Activated T-cell treated with anti-CD3 and anti-CD28 coated beads, Interleukin-2, amount 50 U/mL, for 24 hours (primary cell): ENCODE measurements around the gene RBM12.

Experiments used
- DNase-seq: peaks from one replicate; pipeline ENCODE4 v3.0.0-alpha.2; 2020
- H3K27ac Mint-ChIP-seq: 2 replicates; pipeline ENCODE4 v1.8.0; 2020; ENCODE audit warnings: mild to moderate bottlenecking, mixed read lengths
- H3K27me3 Mint-ChIP-seq: 2 replicates; pipeline ENCODE4 v1.8.0; 2020; ENCODE audit warnings: mixed read lengths
- H3K36me3 Mint-ChIP-seq: 2 replicates; pipeline ENCODE4 v1.8.0; 2020; ENCODE audit warnings: low read depth, mixed read lengths
- H3K4me1 Mint-ChIP-seq: 2 replicates; pipeline ENCODE4 v1.8.0; 2020; ENCODE audit warnings: low read depth, mixed read lengths
- H3K4me3 Mint-ChIP-seq: 2 replicates; pipeline ENCODE4 v1.8.0; 2020; ENCODE audit warnings: mild to moderate bottlenecking, moderate library complexity, mixed read lengths
- H3K9me3 Mint-ChIP-seq: 2 replicates; pipeline ENCODE4 v1.8.0; 2020; ENCODE audit warnings: mixed read lengths

The RBM12 gene

DNA sequence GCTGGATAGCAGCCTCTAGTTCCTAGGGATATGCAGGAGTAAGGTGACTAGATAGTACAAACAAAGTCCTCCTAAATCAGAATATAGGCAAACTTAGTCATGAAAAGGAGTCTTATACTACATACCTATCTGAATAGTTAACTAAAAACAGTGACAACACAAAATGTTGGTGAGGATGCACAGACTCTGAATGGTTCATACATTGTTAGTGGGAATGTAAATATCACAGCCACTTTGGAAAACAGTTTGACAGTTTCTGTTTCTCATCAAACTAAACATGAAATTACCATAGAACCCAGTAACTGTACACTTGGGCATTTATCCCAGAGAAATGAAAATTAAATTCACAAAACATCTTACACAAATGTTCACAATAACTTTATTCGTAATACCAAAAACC lies 17.3 kb upstream of the RBM12 start:
- Mint-ChIP-seq H3K9me3 (no peaks in the 10 kb centered on the region), H3K27me3 (no peaks in the 10 kb centered on the region), H3K36me3 (peaks cover 50% of the 10 kb centered on the region), H3K4me3 (no peak overlapping the region), H3K4me1 (no peaks in the 10 kb centered on the region), H3K27ac (no peak overlapping the region)
- no peak for DNase-seq

DNA sequence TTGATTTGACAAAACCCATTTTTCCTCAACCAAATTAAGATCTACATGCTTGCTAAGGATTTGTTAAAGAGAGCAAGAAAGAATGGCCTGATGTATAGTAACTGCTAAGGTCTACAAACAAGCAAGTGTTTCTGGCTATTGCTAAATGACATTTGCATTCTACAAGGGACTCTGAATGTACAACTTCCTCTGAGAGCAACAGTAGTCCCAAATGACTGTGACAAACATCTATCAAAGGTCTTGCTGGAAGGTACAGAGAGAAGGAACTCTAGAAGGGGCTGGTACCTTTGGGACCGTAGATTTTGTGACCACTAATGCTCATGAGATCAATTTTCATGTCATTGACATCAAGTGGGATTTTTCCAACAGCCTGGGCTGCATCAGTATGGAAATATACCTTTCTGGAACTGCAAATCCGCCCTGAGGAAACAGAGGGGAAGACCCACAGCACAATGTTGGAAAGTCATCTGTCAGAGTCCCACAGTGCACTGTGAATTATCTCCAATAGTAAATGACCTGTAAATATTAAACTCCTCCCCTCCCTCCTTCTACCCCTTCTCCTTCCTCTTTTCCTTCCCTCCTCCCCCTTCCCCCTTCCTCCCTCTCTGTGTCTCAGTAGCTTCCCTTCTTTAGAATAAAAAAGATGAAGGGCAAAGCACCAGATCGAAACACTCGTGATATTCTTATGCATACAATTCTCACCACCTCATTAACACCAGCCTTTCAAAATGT lies 15.9 kb upstream of the RBM12 start:
- Mint-ChIP-seq H3K9me3 (no peaks in the 10 kb centered on the region), H3K36me3 (peaks cover 53% of the 10 kb centered on the region), H3K4me3 (no peak overlapping the region), H3K27ac (no peak overlapping the region), H3K27me3 (no peaks in the 10 kb centered on the region), H3K4me1 (no peaks in the 10 kb centered on the region)
- DNase-seq, result no peak

DNA sequence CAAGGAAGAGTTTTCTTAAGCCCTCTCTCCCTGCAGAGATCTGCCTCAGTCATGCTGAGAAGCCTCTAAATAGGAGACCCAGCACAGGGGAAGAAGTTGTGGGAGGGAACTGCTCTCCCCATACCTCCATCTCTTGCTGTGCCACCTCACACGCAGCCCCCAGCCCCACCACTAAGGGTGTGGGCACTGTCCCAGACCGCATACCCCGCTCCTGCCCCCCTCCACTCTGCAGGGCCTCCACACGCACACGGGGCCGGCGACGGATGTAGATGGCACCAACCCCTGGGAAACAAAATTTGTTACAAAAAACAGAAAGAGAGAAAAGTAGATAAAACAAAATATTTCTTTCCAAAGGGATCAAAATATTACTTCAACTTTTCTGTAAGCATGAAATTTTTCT lies 10.2 kb upstream of the RBM12 start:
- no peak overlapping the region for H3K27ac Mint-ChIP-seq
- H3K9me3 Mint-ChIP-seq, result no peaks in the 10 kb centered on the region
- no peak overlapping the region for H3K4me3 Mint-ChIP-seq
- H3K36me3 Mint-ChIP-seq, result peaks cover 70% of the 10 kb centered on the region
- DNase-seq, result no peak
- no peaks in the 10 kb centered on the region for H3K4me1 Mint-ChIP-seq
- no peaks in the 10 kb centered on the region for H3K27me3 Mint-ChIP-seq

DNA sequence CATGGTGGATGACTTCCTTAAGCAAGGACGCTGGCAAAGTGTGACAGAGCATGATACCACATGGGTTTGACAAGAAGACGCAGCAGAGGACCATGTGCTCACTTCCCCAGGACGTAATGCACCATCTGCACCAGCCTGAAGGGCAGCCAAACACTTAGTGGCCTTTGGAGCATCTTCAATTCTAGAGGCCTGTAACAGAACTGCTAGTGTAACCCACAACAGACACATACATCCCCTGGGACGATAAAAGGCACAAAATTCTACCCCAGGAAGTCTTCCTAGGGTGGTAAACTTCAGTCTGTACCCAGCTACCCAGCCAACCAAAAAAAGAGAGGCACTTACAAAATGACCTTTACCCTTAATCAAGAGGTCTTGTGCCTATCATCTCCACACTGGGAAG lies 9.2 kb upstream of the RBM12 start:
- H3K9me3 Mint-ChIP-seq, result no peaks in the 10 kb centered on the region
- H3K27me3 Mint-ChIP-seq, result no peaks in the 10 kb centered on the region
- H3K27ac Mint-ChIP-seq, result no peak overlapping the region
- H3K36me3 Mint-ChIP-seq, result peaks cover 71% of the 10 kb centered on the region
- H3K4me3 Mint-ChIP-seq, result no peak overlapping the region
- H3K4me1 Mint-ChIP-seq, result no peaks in the 10 kb centered on the region
- no peak for DNase-seq

DNA sequence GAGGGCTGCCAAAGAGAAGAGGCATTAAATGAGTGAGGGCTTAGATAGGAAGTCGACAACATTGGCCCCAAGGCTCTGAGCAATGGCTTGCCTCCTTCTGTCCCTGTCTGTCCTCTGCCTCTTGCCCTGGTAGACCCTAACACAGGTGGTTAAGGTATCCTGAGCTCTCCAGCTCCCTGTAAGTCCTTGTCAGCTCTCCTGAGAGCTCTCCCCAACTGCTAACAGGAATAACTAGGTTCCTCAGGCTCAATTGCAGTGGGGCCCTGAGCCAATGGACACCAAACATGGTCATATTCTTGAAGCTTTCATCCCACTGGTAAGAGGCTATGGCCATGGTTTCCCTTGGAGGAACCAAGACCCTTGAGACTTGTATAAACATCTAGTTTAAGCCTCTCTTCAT lies 5.0 kb upstream of the RBM12 start:
- H3K27me3 Mint-ChIP-seq, result no peaks in the 10 kb centered on the region
- no peak for DNase-seq
- H3K27ac Mint-ChIP-seq, result no peak overlapping the region
- no peaks in the 10 kb centered on the region for H3K9me3 Mint-ChIP-seq
- no peak overlapping the region for H3K4me3 Mint-ChIP-seq
- peaks cover 4% of the 10 kb centered on the region for H3K4me1 Mint-ChIP-seq
- H3K36me3 Mint-ChIP-seq, result peaks cover 67% of the 10 kb centered on the region

DNA sequence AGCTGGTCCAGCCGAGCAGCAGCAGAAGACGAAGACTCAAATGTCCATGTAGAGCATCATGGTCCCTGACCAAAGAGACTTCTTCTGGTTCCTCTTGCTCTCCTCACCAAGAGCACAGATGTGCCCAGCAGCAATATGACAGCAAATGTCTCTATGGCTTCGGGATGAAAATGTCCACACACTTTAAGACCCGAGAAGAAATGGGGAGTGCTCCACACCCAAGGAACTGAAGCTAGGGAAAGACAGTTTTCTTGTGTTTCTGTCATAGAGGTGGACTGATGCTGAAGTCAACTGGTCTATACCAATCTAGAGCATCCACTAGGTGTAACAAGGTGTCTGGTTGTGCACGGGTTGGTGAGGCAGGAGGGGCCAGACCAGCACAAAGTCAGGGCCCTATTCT lies 4.5 kb upstream of the RBM12 start:
- Mint-ChIP-seq H3K36me3 (peaks cover 67% of the 10 kb centered on the region), H3K27ac (no peak overlapping the region)

DNA sequence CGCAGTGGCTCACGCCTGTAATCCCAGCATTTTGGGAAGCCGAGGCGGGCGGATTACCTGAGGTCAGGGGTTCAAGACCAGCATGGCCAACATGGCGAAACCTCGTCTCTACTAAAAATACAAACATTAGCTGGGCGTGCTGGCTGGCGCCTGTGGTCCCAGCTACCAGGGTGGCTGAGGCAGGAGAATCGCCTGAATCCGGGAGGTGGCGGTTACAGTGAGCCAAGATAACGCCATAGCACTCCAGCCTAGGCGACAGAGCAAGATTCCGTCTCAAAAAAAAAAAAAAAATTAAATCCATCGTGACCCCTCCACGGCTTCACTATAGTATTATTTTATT lies 1.2 kb upstream of the RBM12 start:
- H3K4me1 Mint-ChIP-seq, result peaks cover 23% of the 10 kb centered on the region

More for the DNA sequence above, 4.5 kb upstream of the RBM12 start:
- Mint-ChIP-seq H3K4me3 (no peak overlapping the region), H3K9me3 (no peaks in the 10 kb centered on the region), H3K27me3 (no peaks in the 10 kb centered on the region), H3K4me1 (peaks cover 4% of the 10 kb centered on the region)
- no peak for DNase-seq

DNA sequence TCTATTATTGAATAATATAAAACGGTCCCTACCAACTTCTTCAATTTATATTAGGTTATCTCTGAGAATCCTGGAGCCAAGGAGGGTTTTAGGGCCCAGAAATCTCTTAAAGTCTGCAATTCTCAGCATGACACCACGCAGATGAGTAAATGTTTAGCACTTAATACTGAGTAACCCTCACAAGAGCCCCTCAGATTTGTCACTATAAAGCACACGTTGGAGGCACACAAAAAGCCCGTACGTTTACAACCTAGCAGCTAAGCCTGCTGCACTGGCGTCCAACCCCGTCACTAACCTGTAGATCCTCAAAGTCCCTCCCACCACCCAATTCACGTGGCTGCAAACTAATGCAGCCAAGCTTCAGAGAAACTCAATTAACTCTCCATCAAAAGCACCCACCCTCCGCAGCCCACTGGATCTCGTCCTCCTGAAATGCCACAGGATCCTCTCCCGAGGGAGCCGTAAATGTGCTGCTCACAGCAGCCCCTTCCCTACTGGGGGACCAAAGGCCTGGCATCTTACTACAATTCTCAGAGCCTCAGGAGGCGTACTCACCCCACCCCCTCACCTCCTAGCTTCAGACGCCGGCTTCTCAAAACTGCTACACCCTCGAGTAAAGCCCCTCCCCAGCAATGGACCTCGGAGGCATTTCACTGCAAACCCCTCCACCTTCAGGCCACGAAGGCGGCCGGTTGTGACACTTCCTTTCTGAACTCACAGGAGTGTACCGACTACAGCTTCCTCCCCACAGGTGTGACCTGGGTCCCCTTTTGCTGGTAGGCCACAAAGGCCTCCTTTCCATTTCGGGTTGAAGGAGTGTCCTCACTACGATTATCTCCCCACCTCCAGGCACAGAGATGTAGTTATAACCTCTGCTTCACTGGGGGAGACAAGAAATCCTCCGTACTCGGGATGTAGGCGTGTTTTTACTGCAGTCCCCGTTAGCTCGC lies 909 bp downstream of the RBM12 start:
- Mint-ChIP-seq H3K9me3 (no peaks in the 10 kb centered on the region), H3K4me3 (peak overlapping the region; percentile 96), H3K27ac (peak overlapping the region; percentile 95), H3K36me3 (peaks cover 65% of the 10 kb centered on the region), H3K4me1 (peaks cover 43% of the 10 kb centered on the region), H3K27me3 (no peaks in the 10 kb centered on the region)
- DNase-seq, result peak; percentile 74

More for the DNA sequence above, 1.2 kb upstream of the RBM12 start:
- DNase-seq, result no peak
- Mint-ChIP-seq H3K9me3 (no peaks in the 10 kb centered on the region), H3K36me3 (peaks cover 72% of the 10 kb centered on the region), H3K27me3 (no peaks in the 10 kb centered on the region), H3K4me3 (peak overlapping the region; percentile 34), H3K27ac (peak overlapping the region; percentile 73)

DNA sequence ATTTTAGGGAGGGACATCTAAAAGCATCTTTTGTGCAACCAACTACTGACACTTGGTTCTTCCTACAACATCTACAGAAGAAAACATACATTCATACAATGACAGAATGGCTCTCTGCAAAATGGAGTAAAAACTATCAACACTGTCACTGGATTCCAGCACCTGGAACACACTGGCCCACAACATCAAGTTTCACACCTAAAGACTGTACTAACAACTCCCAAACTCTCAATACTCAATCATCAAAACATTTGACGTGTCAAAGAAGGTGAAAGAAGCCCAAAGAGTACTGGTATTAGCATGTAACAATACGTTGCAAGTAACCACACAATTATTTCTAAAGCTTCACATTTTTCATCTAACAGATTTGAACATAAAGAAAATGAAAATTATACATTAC lies 2.1 kb downstream of the RBM12 start:
- H3K36me3 Mint-ChIP-seq, result peaks cover 63% of the 10 kb centered on the region

DNA sequence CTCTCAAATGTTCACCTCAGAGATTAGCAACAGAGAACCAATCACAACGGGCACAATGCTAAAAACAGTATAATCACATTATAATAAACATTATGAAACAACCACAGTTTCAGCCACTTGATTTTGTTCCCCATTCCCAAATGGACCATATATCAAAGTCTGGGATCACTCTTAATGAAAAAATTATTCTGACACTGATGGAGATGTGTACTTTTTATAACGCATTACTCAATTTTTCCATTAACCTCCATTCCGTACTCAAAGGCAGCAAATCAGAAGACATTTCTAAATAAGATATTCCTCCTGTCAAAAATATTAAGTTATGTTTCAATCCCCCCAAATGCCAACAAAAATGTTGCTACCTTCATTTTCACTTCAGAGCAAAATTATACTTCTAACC lies 2.8 kb downstream of the RBM12 start:
- Mint-ChIP-seq H3K27me3 (no peaks in the 10 kb centered on the region), H3K36me3 (peaks cover 66% of the 10 kb centered on the region), H3K9me3 (no peaks in the 10 kb centered on the region), H3K27ac (peak overlapping the region; percentile 95), H3K4me3 (peak overlapping the region; percentile 96), H3K4me1 (peaks cover 57% of the 10 kb centered on the region)
- no peak for DNase-seq

More for the DNA sequence above, 2.1 kb downstream of the RBM12 start:
- peaks cover 51% of the 10 kb centered on the region for H3K4me1 Mint-ChIP-seq
- peak overlapping the region; percentile 95 for H3K27ac Mint-ChIP-seq
- no peaks in the 10 kb centered on the region for H3K27me3 Mint-ChIP-seq
- H3K4me3 Mint-ChIP-seq, result peak overlapping the region; percentile 96
- DNase-seq, result no peak
- no peaks in the 10 kb centered on the region for H3K9me3 Mint-ChIP-seq

DNA sequence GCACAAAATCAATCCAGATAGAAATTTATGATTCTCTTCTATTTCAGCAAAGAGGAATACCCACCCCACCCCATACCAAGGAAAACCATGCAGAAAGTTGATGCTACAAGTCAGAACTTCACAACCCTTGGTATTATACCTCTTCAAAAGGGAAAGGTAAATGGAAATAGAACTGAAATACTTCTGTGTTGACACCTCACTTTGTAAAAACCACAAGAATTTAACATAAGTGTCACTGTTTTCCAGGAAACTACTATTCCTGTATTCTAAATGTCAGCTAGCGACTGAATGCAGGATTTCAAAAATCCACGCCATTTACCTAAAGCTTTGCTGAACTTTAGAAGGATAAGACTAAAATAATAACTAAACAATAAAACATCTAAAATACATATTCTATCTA lies 3.6 kb downstream of the RBM12 start:
- H3K36me3 Mint-ChIP-seq, result peaks cover 75% of the 10 kb centered on the region
- H3K9me3 Mint-ChIP-seq, result no peaks in the 10 kb centered on the region
- peak overlapping the region; percentile 95 for H3K27ac Mint-ChIP-seq
- DNase-seq, result no peak
- H3K27me3 Mint-ChIP-seq, result no peaks in the 10 kb centered on the region
- peak overlapping the region; percentile 96 for H3K4me3 Mint-ChIP-seq
- H3K4me1 Mint-ChIP-seq, result peaks cover 65% of the 10 kb centered on the region

DNA sequence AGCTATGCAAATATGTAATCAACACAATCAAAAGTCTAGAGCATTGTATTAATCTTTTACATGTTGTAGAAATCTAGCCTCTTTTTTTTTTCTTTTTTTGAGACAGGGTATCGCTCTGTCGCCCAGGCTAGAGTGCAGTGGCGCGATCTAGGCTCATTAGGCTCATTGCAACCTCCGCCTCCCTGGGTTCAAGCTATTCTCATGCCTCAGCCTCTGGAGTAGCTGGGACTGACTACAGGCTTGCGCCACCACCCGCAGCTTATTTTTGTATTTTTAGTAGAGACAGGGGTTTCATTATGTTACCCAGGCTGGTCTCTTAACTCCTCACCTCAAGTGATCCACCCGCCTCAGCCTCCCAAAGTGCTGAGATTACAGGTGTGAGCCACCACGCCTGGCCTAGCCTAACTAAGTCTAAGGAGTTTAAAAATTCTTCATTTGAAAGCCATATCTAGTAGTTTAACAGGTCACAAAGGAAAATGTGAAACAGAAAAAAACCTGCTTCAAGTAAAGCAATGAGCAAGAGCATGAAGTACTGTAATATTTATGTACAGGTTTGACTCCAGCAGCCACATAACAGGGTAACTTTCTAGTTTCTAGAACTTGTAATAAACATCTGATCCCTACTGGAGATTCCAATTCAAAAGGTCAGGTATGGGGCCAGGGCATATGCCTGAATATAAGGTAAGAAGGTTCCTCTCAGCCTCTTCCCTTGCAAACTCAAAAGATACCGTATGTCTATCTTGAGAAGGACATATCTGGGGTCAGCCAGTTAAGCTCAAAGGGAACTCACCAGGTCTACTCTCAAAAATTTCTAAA lies 4.4 kb downstream of the RBM12 start:
- DNase-seq, result peak; percentile 59
- peaks cover 68% of the 10 kb centered on the region for H3K4me1 Mint-ChIP-seq
- no peaks in the 10 kb centered on the region for H3K27me3 Mint-ChIP-seq
- H3K4me3 Mint-ChIP-seq, result peak overlapping the region; percentile 96
- no peaks in the 10 kb centered on the region for H3K9me3 Mint-ChIP-seq
- peaks cover 75% of the 10 kb centered on the region for H3K36me3 Mint-ChIP-seq
- H3K27ac Mint-ChIP-seq, result peak overlapping the region; percentile 95

DNA sequence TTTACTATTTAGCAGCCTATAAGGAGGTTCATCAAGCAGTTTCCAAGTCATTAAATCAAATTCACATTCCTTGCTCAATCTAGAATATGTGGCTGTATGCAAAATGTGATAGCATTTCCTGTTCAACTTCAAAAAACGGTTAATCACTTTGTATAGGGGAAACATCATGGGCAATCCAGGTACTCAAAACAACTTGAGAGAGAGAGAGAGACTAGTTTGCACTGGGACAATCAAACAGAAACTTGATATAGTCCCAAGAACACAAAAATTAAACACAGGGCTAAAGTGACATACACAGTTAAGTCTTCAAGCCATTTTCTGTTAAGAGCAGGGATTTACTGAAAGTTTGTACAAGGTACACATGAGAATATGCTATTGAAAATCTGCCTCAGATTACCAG lies 7.4 kb downstream of the RBM12 start:
- no peak for DNase-seq
- Mint-ChIP-seq H3K4me1 (peaks cover 59% of the 10 kb centered on the region), H3K27ac (peak overlapping the region; percentile 84)

DNA sequence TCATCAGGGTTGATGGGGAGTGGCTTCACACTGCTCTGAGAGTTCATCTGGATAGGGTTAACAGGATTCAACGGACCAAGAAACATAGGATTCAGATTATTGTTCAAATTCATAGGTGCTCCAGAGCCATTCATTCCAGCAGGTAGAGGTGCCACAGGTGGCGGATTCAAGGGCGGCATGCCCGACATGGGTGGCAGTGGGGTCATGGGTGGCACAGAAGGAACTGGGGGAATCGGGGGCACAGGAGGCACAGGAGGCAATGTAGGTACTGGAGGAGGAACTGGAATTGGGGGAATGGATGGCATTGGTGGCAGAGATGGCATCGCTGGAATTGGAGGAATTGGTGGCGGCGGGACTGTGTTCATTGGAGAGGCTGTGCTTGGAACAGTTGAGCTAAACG lies 10.3 kb downstream of the RBM12 start:
- peaks cover 61% of the 10 kb centered on the region for H3K4me1 Mint-ChIP-seq
- no peak overlapping the region for H3K4me3 Mint-ChIP-seq
- no peaks in the 10 kb centered on the region for H3K27me3 Mint-ChIP-seq
- peaks cover 59% of the 10 kb centered on the region for H3K36me3 Mint-ChIP-seq
- DNase-seq, result no peak
- H3K27ac Mint-ChIP-seq, result no peak overlapping the region
- H3K9me3 Mint-ChIP-seq, result no peaks in the 10 kb centered on the region

More for the DNA sequence above, 7.4 kb downstream of the RBM12 start:
- no peaks in the 10 kb centered on the region for H3K9me3 Mint-ChIP-seq
- no peaks in the 10 kb centered on the region for H3K27me3 Mint-ChIP-seq
- H3K4me3 Mint-ChIP-seq, result peak overlapping the region; percentile 43
- H3K36me3 Mint-ChIP-seq, result peaks cover 51% of the 10 kb centered on the region
